MCF 10A (cell line): ENCODE data around the gene MTMR10. TPM values are rescaled to one million over a fixed set of nuclear protein-coding genes. Genes with fewer than 3 reads are reported as not detected.

ENCODE experiments used
- BruUV-seq: library from RNA; stranded (reverse); fragments of 400-500 nt; replicated peaks from 2 replicates; lab custom pipeline; 2021; lab: Mats Ljungman, UMichigan
- CTCF ChIA-PET: fragments of 300-600 bp; sonication (Branson Sonifier 250); formaldehyde crosslinking; extraction: SDS; loops from one replicate; lab custom pipeline; 2021; ENCODE audit warnings: antibody characterized with exemption, inconsistent platforms; lab: Yijun Ruan, JAX
- POLR2A ChIA-PET: fragments of 300-600, 350-650 bp; sonication (Branson Sonifier 250); formaldehyde crosslinking; extraction: SDS; loops from one replicate; lab custom pipeline; 2020; ENCODE audit warnings: antibody characterized with exemption, inconsistent platforms; lab: Yijun Ruan, JAX
- DNase-seq: peaks from one replicate; pipeline ENCODE4 v3.0.0-alpha.2; 2018; ENCODE audit not compliant: unreplicated experiment
- H3K27ac Mint-ChIP-seq: one replicate; pipeline ENCODE4 v1.8.0; 2022; ENCODE audit warnings: mild to moderate bottlenecking, low read depth, mixed read lengths; ENCODE audit not compliant: unreplicated experiment
- H3K27me3 Mint-ChIP-seq: one replicate; pipeline ENCODE4 v1.8.0; 2022; ENCODE audit warnings: mixed read lengths; ENCODE audit not compliant: insufficient read depth, unreplicated experiment
- H3K36me3 Mint-ChIP-seq: one replicate; pipeline ENCODE4 v1.8.0; 2022; ENCODE audit warnings: mild to moderate bottlenecking, moderate library complexity, mixed read lengths; ENCODE audit not compliant: insufficient read depth, unreplicated experiment
- H3K4me1 Mint-ChIP-seq: one replicate; pipeline ENCODE4 v1.8.0; 2022; ENCODE audit warnings: mixed read lengths; ENCODE audit not compliant: insufficient read depth, unreplicated experiment
- H3K4me3 Mint-ChIP-seq: one replicate; pipeline ENCODE4 v1.8.0; 2022; ENCODE audit warnings: mild to moderate bottlenecking, moderate library complexity, mixed read lengths; ENCODE audit not compliant: unreplicated experiment
- H3K9me3 Mint-ChIP-seq: one replicate; pipeline ENCODE4 v1.8.0; 2022; ENCODE audit warnings: mixed read lengths; ENCODE audit not compliant: unreplicated experiment
- intact Hi-C: fragments of 100-400 bp; cut with micrococcal nuclease; formaldehyde crosslinking; loops from 2 replicates; pipeline ENCODE4 v1.14.1; 2022
- total RNA-seq: library from RNA; stranded (reverse); gene quantifications from 2 replicates; pipeline ENCODE4 v1.2.3, GENCODE V29; 2022
- TF ChIP-seq, protein P1 (sequence below): fragments of 200-600 bp; IDR thresholded peaks from one replicate; pipeline ENCODE4 v1.8.0; 2022; ENCODE audit warnings: antibody characterized with exemption, mild to moderate bottlenecking; ENCODE audit not compliant: unreplicated experiment

The MTMR10 gene
- total RNA-seq, 1 experiment from 2014 or later: 11.4 TPM

DNA sequence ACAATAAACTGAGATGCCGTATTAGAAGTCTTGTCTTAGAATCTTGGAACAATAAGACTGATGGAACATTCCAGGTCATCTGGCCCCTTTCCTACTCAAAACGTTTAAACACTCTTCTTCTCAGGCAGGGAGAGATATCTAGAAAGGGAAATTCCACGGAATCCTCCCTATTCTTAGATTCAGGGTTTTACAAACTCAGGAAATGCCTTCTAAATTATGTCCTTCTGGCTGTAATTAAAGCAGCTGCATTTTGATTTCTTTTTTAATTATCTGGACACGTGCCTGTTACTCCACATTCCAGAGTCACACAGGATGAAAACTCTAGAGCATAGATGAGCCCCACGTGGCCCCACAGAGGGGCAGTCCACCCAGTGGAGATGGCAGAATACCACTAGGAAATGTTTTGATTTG, 41.5 kb upstream of the MTMR10 start:
- Mint-ChIP-seq H3K27me3 (no peaks in the 10 kb centered on the region), H3K36me3 (no peaks in the 10 kb centered on the region), H3K27ac (no peak overlapping the region), H3K9me3 (no peaks in the 10 kb centered on the region), H3K4me1 (no peaks in the 10 kb centered on the region), H3K4me3 (no peak overlapping the region)
- ChIA-PET CTCF (no interaction called here), POLR2A (no interaction called here)
- TF ChIP-seq, protein P1, sequence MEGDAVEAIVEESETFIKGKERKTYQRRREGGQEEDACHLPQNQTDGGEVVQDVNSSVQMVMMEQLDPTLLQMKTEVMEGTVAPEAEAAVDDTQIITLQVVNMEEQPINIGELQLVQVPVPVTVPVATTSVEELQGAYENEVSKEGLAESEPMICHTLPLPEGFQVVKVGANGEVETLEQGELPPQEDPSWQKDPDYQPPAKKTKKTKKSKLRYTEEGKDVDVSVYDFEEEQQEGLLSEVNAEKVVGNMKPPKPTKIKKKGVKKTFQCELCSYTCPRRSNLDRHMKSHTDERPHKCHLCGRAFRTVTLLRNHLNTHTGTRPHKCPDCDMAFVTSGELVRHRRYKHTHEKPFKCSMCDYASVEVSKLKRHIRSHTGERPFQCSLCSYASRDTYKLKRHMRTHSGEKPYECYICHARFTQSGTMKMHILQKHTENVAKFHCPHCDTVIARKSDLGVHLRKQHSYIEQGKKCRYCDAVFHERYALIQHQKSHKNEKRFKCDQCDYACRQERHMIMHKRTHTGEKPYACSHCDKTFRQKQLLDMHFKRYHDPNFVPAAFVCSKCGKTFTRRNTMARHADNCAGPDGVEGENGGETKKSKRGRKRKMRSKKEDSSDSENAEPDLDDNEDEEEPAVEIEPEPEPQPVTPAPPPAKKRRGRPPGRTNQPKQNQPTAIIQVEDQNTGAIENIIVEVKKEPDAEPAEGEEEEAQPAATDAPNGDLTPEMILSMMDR: no peak
- intact Hi-C loops: no loop called here
- no TSS peak for BruUV-seq
- no peak for DNase-seq

DNA sequence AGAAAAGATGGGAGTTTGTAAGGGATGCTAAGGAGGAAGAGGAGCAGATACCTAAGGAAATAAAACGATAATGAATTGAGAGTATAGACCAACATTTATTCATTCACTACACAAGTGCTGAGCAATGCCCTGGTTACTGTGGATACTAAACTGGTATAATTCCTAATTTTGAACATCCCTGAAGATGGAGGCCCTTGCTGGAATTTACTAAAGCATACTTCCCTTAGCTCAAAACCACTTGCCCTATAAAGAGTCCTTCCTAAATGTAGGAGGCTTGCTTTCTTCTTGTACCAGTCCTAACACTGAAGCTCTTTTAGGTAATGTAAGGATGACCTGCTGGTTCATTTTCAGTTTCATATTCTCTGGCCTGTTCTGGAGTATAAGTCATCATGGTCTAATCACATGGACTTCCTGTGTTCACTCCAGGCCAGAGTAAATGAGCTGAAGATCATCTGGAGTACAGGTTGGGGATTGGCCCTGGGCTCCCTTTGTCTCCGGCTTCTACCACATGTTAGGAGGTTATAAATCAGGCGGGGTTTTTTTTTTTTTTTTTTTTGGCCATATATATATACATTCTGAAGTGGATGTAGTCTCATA, 40.1 kb upstream of the MTMR10 start:
- no peak for DNase-seq
- BruUV-seq: no TSS peak
- no peaks in the 10 kb centered on the region for H3K4me1 Mint-ChIP-seq
- TF ChIP-seq, protein P1: no peak
- ChIA-PET POLR2A (interaction anchor here (0.6 kb wide), 1 partner anchor 34 kb away, joined by 3 read pairs; no protein-coding TSS in a partner anchor), CTCF (interaction anchor here (0.9 kb wide), 1 partner anchor 97 kb away, joined by 4 read pairs; no protein-coding TSS in a partner anchor)
- no peak overlapping the region for H3K27ac Mint-ChIP-seq
- no peak overlapping the region for H3K4me3 Mint-ChIP-seq
- no peaks in the 10 kb centered on the region for H3K36me3 Mint-ChIP-seq
- intact Hi-C loops: no loop called here
- no peaks in the 10 kb centered on the region for H3K27me3 Mint-ChIP-seq
- H3K9me3 Mint-ChIP-seq: no peaks in the 10 kb centered on the region

DNA sequence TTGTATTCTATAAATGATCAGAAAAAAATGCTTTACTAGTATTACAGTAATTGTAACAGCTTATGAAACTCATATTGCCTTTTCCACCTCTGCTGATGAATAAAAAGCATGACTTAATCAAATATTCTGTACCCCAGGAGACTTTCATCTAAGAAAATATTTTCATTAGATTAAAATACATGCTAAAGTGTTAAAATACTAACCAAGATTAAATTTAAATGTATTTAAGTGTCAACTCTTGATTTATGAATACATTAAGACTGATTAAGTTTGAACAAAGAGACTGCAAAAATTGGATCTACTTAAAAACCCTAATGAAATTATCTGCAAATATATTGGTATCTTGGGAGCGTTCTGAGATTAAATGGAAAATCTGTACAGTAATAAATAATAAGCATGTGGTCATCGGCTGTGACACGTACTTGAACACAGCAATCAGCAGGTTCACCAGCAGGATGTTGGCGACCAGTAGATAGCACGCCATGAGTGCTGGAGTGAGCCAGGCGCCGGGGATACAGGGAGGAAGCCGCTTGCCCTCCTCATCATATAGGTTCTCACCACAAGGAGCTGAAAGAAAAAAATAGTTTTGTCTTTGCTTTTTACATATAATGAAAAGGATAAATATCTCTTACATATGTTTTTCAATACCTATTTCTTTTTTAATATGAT, 36.6 kb upstream of the MTMR10 start:
- Mint-ChIP-seq H3K4me1 (peaks cover 15% of the 10 kb centered on the region), H3K27ac (no peak overlapping the region), H3K4me3 (no peak overlapping the region), H3K36me3 (no peaks in the 10 kb centered on the region), H3K9me3 (no peaks in the 10 kb centered on the region), H3K27me3 (no peaks in the 10 kb centered on the region)
- DNase-seq: no peak
- ChIA-PET CTCF (no interaction called here), POLR2A (no interaction called here)
- no TSS peak for BruUV-seq
- intact Hi-C loops: no loop called here
- TF ChIP-seq, protein P1: no peak

DNA sequence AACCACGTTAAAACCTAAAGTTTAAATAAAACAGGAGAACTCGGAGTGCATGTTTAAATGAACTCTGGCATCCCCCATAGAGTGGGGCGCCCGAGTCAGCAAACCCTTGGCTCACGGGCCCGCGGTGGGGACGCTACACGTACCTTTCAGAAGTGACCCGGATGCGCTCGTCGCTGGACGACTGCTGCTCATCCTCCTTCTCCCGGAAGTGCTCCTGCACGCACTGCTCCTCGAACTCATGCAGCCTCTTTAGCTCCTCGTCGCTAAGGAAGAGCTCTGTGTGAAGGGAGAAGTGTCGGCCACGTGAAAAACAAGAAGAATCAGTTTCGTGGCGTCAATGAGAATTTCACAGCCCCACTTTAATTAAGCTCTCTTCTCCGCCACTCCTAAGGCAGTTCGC, 34.6 kb upstream of the MTMR10 start:
- ChIA-PET POLR2A (interaction anchor here (1.0 kb wide), 1 partner anchor 9 kb away, joined by 3 read pairs; no protein-coding TSS in a partner anchor), CTCF (interaction anchor here (1.5 kb wide), 1 partner anchor 12 kb away, joined by 4 read pairs; no protein-coding TSS in a partner anchor)
- DNase-seq: no peak
- intact Hi-C loops: no loop called here
- H3K4me3 Mint-ChIP-seq: no peak overlapping the region
- no peaks in the 10 kb centered on the region for H3K36me3 Mint-ChIP-seq
- no peaks in the 10 kb centered on the region for H3K27me3 Mint-ChIP-seq
- BruUV-seq: no TSS peak
- TF ChIP-seq, protein P1: no peak
- H3K4me1 Mint-ChIP-seq: peaks cover 19% of the 10 kb centered on the region
- H3K27ac Mint-ChIP-seq: no peak overlapping the region
- H3K9me3 Mint-ChIP-seq: no peaks in the 10 kb centered on the region
